ENCODE data around the gene ANLN.
"Not testable (repeated sequence)": the region's sequence is repeated elsewhere in the genome, so short reads cannot be mapped to it uniquely, and the experiment has no call there.

Gene ANLN

GRCh38 chr7:36379831-36380504 lies 9.7 kb upstream of the ANLN start:
- DNase-seq, result no peak

GRCh38 chr7:36381056-36381455 lies 8.6 kb upstream of the ANLN start:
- no peak for DNase-seq

DNA sequence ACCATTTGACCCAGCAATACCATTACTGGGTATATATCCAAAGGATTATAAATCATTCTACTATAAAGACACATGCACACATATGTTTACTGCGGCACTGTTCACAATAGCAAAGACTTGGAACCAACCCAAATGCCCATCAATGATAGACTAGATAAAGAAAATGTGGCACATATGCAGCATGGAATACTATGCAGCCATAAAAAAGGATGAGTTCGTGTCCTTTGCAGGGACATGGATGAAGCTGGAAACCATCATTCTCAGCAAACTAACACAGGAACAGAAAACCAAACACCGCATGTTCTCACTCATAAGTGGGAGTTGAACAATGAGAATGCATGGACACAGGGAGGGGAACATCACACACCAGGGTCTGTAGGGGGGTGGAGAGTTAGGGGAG lies 6.4 kb upstream of the ANLN start:
- not testable (repeated sequence) for DNase-seq

GRCh38 chr7:36385646-36386045 lies 4.0 kb upstream of the ANLN start:
- not testable (repeated sequence) for DNase-seq

DNA sequence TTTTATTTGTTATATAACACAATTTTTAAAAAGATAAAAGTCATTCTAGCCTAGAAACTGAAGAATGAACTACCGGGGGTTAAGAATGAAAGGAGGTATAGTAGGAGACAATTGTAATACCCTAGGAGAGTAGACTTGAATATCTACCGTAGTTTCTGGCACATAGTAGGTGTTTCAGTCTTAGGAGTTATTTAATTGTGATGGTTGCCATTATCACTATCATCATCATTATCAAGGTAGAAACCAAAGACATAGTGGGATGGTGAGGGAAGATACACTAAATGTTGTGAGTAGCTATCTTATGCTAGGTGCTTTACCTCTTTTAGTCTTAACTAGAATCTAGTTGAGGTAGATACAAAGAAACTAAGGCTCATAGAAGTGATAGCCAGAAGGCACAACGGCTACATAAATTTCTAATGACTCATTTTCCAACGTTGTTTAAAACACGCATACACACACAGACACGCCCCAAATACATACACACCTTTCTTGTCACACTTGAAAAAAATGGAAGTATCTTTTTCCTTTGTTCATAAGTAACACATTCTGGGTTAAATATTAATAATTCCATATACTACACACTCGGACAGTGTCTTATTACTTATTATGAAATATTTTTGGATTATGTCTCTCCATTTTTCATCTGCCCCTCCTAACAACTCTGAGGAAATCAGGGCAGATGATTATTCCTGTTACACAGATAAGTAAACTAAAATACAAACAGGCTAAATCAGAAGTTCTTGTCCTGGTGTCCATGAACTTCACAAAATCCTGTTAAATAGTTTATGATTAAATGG lies 2.0 kb upstream of the ANLN start:
- DNase-seq, result no peak

- no peak for DNase-seq
Measured at GRCh38 chr7:36388423-36388822, 1.2 kb upstream of the ANLN start.

- DNase-seq, result peak in 20 of 51 donors; percentile 5 to 42 (median 18)
Measured at GRCh38 chr7:36390199-36391090, 783 bp downstream of the ANLN start.

- no peak for DNase-seq
Measured at GRCh38 chr7:36391436-36392198, 2.0 kb downstream of the ANLN start.

- DNase-seq, result no peak
Measured at GRCh38 chr7:36393826-36394225, 4.2 kb downstream of the ANLN start.

- no peak for DNase-seq
Measured at GRCh38 chr7:36395171-36395894, 5.7 kb downstream of the ANLN start.

- DNase-seq, result no peak
Measured at GRCh38 chr7:36396150-36396549, 6.5 kb downstream of the ANLN start.

DNA sequence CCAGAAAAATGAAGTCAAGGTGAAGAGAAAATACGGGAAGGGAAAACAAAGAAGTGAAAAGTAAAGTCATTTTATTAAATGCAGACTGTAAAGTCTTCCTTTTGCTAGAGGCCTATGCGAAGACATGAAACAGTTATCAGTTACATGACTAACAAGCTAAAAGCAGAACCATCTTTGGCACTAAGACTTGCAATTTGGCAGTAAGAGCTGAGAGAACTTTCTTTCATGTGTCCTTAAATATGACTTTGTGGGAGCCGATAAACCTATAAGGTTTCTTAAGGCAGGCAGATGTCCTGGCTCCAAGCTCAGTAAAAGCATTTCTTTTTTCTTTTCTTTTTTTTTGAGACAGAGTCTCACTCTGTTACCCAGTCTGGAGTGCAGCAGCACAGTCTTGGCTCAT lies 10.4 kb downstream of the ANLN start:
- DNase-seq, result no peak

DNA sequence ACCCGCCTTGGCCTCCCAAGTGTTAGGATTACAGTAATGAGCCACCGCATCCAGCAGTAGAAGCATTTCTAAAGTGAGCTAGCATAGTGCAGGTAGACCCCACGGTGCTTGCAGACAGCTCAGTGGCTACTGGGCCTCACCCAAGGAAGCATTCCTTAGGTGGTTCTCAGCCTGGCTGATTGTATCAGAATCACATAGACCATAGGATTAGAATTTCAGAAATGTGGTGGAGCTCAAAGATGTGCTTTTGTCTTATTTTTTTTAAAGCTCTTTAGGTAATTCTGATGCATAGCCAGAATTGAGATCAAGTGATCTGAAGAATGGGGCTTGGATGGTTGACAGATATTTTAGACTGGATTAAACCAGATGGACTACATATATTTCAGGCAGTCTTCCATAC lies 10.9 kb downstream of the ANLN start:
- DNase-seq, result no peak

- DNase-seq, result no peak
Measured at GRCh38 chr7:36403452-36403851, 13.8 kb downstream of the ANLN start.

- DNase-seq, result no peak
Measured at GRCh38 chr7:36404639-36405408, 15.2 kb downstream of the ANLN start.

GRCh38 chr7:36405409-36405803 lies 15.7 kb downstream of the ANLN start:
- DNase-seq, result no peak

- DNase-seq, result peak in 43 of 51 donors; percentile 2 to 90 (median 42)
Measured at GRCh38 chr7:36406156-36406555, 16.5 kb downstream of the ANLN start.

GRCh38 chr7:36407636-36408550 lies 18.2 kb downstream of the ANLN start:
- DNase-seq, result peak in 1 of 51 donors; percentile 35

- no peak for DNase-seq
Measured at GRCh38 chr7:36408589-36408988, 18.9 kb downstream of the ANLN start.

Measured in hypothalamus (tissue), 51 donors.